HUDEP-2 (cell line): Measurements from ENCODE around the gene CCSAP.

Experiments
- DNase-seq, 76 experiments: peaks; one replicate each; lab custom pipeline; 2025; ENCODE audit not compliant: unreplicated experiment in 76 of 76; lab: John Stamatoyannopoulos, UW

CCSAP gene

GRCh38 chr1:229365569-229365968, 22.7 kb upstream of the CCSAP start:
- DNase-seq = no peak

- no peak for DNase-seq
These were observed 21.6 kb upstream of the CCSAP start for GRCh38 chr1:229364207-229365065.

- DNase-seq = no peak
These were observed 20.9 kb upstream of the CCSAP start for GRCh38 chr1:229363723-229364122.

- no peak for DNase-seq
These were observed 17.6 kb upstream of the CCSAP start for GRCh38 chr1:229360420-229360819.

GRCh38 chr1:229355661-229356060, 12.8 kb upstream of the CCSAP start:
- no peak for DNase-seq

- DNase-seq = no peak
These were observed 11.4 kb upstream of the CCSAP start for GRCh38 chr1:229354226-229354625.

GRCh38 chr1:229352975-229353374, 10.1 kb upstream of the CCSAP start:
- DNase-seq = no peak

GRCh38 chr1:229349463-229350385, 6.9 kb upstream of the CCSAP start:
- DNase-seq = no peak

GRCh38 chr1:229347528-229347927, 4.7 kb upstream of the CCSAP start:
- no peak for DNase-seq

- no peak for DNase-seq
These were observed 2.3 kb upstream of the CCSAP start for GRCh38 chr1:229344937-229345684.

GRCh38 chr1:229344139-229344538, 1.3 kb upstream of the CCSAP start:
- no peak for DNase-seq

GRCh38 chr1:229341774-229342655, 832 bp downstream of the CCSAP start:
- DNase-seq = peak in 69 of 76 experiments; percentile 10 to 79 (median 61)

GRCh38 chr1:229340496-229340895, 2.4 kb downstream of the CCSAP start:
- no peak for DNase-seq

- peak in 4 of 76 experiments; percentile 5 to 21 (median 19) for DNase-seq
These were observed 3.3 kb downstream of the CCSAP start for GRCh38 chr1:229339520-229339919.

GRCh38 chr1:229339086-229339485, 3.8 kb downstream of the CCSAP start:
- no peak for DNase-seq

GRCh38 chr1:229336345-229336744, 6.5 kb downstream of the CCSAP start:
- no peak for DNase-seq

- DNase-seq = no peak
These were observed 8.1 kb downstream of the CCSAP start for GRCh38 chr1:229334716-229335115.

- DNase-seq = no peak
These were observed 8.6 kb downstream of the CCSAP start for GRCh38 chr1:229334269-229334668.

- no peak for DNase-seq
These were observed 14.1 kb downstream of the CCSAP start for GRCh38 chr1:229328598-229329362.
